Upper lobe of right lung (tissue), 1 donor: ENCODE measurements around the gene ITLN1. TPM values are rescaled to one million over a fixed set of nuclear protein-coding genes. Genes with fewer than 3 reads are reported as not detected.
A peak's percentile ranks its signal among the peaks of the same experiment; 100 is the strongest.
"Not testable (repeated sequence)": the region's sequence is repeated elsewhere in the genome, so short reads cannot be mapped to it uniquely, and the experiment has no call there.

ENCODE experiments used
- ATAC-seq: fragments of 200-7000 bp; cut with Tn5 transposase; one replicate; pipeline ENCODE4 v1.9.1; 2020; ENCODE audit warnings: mild to moderate bottlenecking, moderate library complexity
- DNase-seq: peaks from one replicate; pipeline ENCODE4 v3.0.0-alpha.2; 2020
- H3K27ac ChIP-seq: fragments of 200-600 bp; one replicate; pipeline ENCODE4 v1.8.0; 2022
- H3K27me3 ChIP-seq: fragments of 200-600 bp; one replicate; pipeline ENCODE4 v1.8.0; 2022; ENCODE audit warnings: mild to moderate bottlenecking
- H3K36me3 ChIP-seq: fragments of 200-600 bp; one replicate; pipeline ENCODE4 v1.8.0; 2022
- H3K4me1 ChIP-seq: fragments of 200-600 bp; one replicate; pipeline ENCODE4 v1.8.0; 2022
- H3K4me3 ChIP-seq: fragments of 200-600 bp; one replicate; pipeline ENCODE4 v1.8.0; 2022; ENCODE audit warnings: mild to moderate bottlenecking
- H3K9me3 ChIP-seq: fragments of 200-600 bp; one replicate; pipeline ENCODE4 v1.8.0; 2022
- CTCF ChIP-seq: fragments of 200-600 bp; IDR thresholded peaks from one replicate; pipeline ENCODE4 v1.8.0; 2022; ENCODE audit warnings: antibody characterized with exemption
- intact Hi-C: fragments of 100-400 bp; cut with DNase I; formaldehyde crosslinking; loops from one replicate; pipeline ENCODE4 v1.11.0; 2022
- total RNA-seq: library from RNA; stranded (reverse); fragmentation: NEBNext Ultra II Directional; extraction: Animal tissue kit (Norgen Biotek cat#: 25700); gene quantifications from one replicate; pipeline ENCODE4 v1.2.1, GENCODE V29; 2021
- donor health status: DM: no; HTN: yes; CAD: no; lungs with severe emphysema.

The ITLN1 gene
- total RNA-seq, 1 donor from 2014 or later, result 295 TPM

- ATAC-seq (no peak), DNase-seq (no peak)
- Histone ChIP-seq H3K27me3 (no peaks in the 10 kb centered on the region), H3K4me3 (no peak overlapping the region), H3K9me3 (no peaks in the 10 kb centered on the region), H3K36me3 (no peaks in the 10 kb centered on the region), H3K4me1 (no peaks in the 10 kb centered on the region), H3K27ac (no peak overlapping the region)
- intact Hi-C loops, result no loop called here
- no peak for TF ChIP-seq CTCF
Measured at GRCh38 chr1:160879056-160879455, 5.9 kb downstream of the ITLN1 start.

GRCh38 chr1:160877221-160877620 is 7.8 kb downstream of the ITLN1 start:
- H3K27ac ChIP-seq, result no peak overlapping the region
- H3K36me3 ChIP-seq, result no peaks in the 10 kb centered on the region
- intact Hi-C loops, result no loop called here
- H3K4me1 ChIP-seq, result no peaks in the 10 kb centered on the region
- no peaks in the 10 kb centered on the region for H3K9me3 ChIP-seq
- no peak overlapping the region for H3K4me3 ChIP-seq
- TF ChIP-seq CTCF, result peak; percentile 21
- peaks cover 3% of the 10 kb centered on the region for H3K27me3 ChIP-seq
- DNase-seq, result no peak
- ATAC-seq, result no peak

GRCh38 chr1:160876311-160876710 is 8.7 kb downstream of the ITLN1 start:
- H3K4me1 ChIP-seq, result no peaks in the 10 kb centered on the region
- intact Hi-C loops, result no loop called here
- no peak for TF ChIP-seq CTCF
- peak; percentile 26 for ATAC-seq
- H3K9me3 ChIP-seq, result no peaks in the 10 kb centered on the region
- peaks cover 4% of the 10 kb centered on the region for H3K27me3 ChIP-seq
- no peak overlapping the region for H3K27ac ChIP-seq
- no peak for DNase-seq
- no peak overlapping the region for H3K4me3 ChIP-seq
- no peaks in the 10 kb centered on the region for H3K36me3 ChIP-seq

- intact Hi-C loops, H3K4me1 ChIP-seq, H3K36me3 ChIP-seq, H3K4me3 ChIP-seq, H3K9me3 ChIP-seq, DNase-seq, H3K27ac ChIP-seq, ATAC-seq, H3K27me3 ChIP-seq: not testable (repeated sequence)
Measured at GRCh38 chr1:160875591-160875990, 9.4 kb downstream of the ITLN1 start.

GRCh38 chr1:160874935-160875334 is 10.0 kb downstream of the ITLN1 start:
- intact Hi-C loops, result no loop called here
- H3K27me3 ChIP-seq, result peaks cover 4% of the 10 kb centered on the region
- no peaks in the 10 kb centered on the region for H3K9me3 ChIP-seq
- no peaks in the 10 kb centered on the region for H3K36me3 ChIP-seq
- H3K4me3 ChIP-seq, result no peak overlapping the region
- no peak for ATAC-seq
- no peak overlapping the region for H3K27ac ChIP-seq
- no peaks in the 10 kb centered on the region for H3K4me1 ChIP-seq
- no peak for TF ChIP-seq CTCF
- no peak for DNase-seq

GRCh38 chr1:160868141-160868540 is 16.8 kb downstream of the ITLN1 start:
- DNase-seq, result no peak
- intact Hi-C loops, result no loop called here
- Histone ChIP-seq H3K4me3 (no peak overlapping the region), H3K27ac (no peak overlapping the region), H3K9me3 (no peaks in the 10 kb centered on the region), H3K36me3 (no peaks in the 10 kb centered on the region), H3K4me1 (peaks cover 3% of the 10 kb centered on the region), H3K27me3 (peaks cover 4% of the 10 kb centered on the region)
- no peak for TF ChIP-seq CTCF
- ATAC-seq, result peak; percentile 39

GRCh38 chr1:160867651-160868050 is 17.3 kb downstream of the ITLN1 start:
- DNase-seq, H3K4me3 ChIP-seq, H3K9me3 ChIP-seq, intact Hi-C loops, H3K4me1 ChIP-seq, H3K36me3 ChIP-seq, ATAC-seq, H3K27ac ChIP-seq, H3K27me3 ChIP-seq: not testable (repeated sequence)
